Measurements from ENCODE around the gene PBRM1.

Gene PBRM1

DNA sequence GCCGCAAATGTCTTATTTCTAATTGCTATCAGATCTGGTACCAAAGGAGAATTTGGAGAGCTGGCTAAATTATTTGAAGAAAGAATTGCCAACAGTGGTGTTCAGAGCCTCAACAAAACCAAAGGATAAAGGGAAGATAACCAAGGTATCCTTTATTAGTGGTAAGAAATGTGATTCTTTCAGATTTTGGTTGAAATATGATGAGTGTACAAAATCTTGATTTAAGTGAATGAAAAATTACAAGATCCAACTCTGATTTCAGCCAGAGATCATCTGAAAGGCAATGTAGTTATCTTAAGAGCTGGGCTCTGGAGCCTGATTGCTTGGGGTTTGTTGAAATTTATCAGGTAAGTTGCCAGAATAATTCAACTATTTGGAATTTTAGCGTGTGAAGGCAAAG, 4.8 kb upstream of the PBRM1 start:
- H3K4me3 ChIP-seq (replicated peaks; ENCODE audit: low read depth, low read length) = no peak overlapping the region
- TF ChIP-seq, protein P1, sequence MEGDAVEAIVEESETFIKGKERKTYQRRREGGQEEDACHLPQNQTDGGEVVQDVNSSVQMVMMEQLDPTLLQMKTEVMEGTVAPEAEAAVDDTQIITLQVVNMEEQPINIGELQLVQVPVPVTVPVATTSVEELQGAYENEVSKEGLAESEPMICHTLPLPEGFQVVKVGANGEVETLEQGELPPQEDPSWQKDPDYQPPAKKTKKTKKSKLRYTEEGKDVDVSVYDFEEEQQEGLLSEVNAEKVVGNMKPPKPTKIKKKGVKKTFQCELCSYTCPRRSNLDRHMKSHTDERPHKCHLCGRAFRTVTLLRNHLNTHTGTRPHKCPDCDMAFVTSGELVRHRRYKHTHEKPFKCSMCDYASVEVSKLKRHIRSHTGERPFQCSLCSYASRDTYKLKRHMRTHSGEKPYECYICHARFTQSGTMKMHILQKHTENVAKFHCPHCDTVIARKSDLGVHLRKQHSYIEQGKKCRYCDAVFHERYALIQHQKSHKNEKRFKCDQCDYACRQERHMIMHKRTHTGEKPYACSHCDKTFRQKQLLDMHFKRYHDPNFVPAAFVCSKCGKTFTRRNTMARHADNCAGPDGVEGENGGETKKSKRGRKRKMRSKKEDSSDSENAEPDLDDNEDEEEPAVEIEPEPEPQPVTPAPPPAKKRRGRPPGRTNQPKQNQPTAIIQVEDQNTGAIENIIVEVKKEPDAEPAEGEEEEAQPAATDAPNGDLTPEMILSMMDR (IDR thresholded peaks at IDR 0.05; ENCODE audit: low read depth, low read length, missing control alignments) = no peak
- DNase-seq (ENCODE audit: extremely low read depth, low read depth) = no peak

DNA sequence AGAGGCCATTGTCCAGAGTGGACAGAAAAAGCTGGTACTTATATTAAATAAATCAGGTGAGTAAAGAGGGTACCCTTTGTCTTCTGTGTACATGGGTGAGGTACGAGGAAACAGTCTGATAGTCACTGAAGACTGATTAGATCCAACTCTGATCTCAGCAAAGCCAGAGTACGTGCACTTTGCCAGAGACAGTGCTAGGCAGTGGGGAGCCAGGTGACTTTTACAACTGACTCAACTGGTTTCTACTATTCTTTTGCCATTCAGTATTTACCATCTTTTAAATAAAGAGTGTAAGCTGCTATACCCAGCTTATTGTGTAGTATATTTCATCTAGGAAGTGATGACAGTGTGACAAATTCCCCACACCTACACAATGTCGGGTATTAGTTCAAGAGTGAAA, 3.4 kb upstream of the PBRM1 start:
- TF ChIP-seq, protein P1 (IDR thresholded peaks at IDR 0.05; ENCODE audit: low read depth, low read length, missing control alignments) = no peak
- H3K4me3 ChIP-seq (replicated peaks; ENCODE audit: low read depth, low read length) = peak overlapping the region; percentile 78; the same call in 1 of the 2 replicates

DNA sequence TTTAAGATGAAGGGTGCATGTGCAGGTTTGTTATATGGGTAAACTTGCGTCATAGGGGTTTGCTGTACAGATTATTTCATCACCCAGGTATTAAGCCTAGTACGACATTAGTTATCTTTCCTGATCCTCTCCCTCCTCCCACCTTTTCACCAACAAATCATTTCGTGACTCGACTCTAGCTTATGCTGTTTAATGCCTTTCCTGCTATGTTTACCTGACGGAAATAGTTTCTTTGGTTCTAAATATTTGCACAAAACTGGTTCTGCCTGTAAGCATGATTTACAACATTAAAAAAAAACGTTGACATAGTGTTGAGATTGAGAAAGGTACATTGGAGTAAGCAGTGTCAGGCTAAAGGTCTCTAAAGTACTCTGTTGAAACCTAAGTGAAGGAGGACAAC, 2.6 kb upstream of the PBRM1 start:
- no peak for DNase-seq (ENCODE audit: extremely low read depth, low read depth)

More for the DNA sequence above, 3.4 kb upstream of the PBRM1 start:
- DNase-seq (ENCODE audit: extremely low read depth, low read depth) = no peak

DNA sequence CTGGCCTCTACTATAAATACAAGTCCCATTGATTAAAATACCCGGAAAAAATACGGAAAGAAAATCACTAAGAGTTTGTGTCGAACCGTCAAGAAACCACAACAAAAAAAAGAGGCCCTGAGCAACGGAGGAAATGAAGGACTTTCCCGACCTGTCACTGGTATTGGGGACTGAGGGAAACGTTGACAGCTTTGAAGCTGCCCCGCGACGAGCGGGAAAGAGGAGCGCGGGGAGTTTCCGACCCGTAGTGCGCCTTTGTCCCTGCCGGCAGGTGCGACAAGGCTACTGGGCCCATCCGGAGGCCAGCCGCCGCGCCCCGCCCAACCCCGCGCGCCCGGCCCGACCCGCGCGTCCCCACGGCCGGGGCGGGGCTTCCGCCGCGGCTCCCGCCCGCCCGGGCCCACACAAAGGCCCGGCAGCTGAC, 416 bp downstream of the PBRM1 start:
- H3K4me3 ChIP-seq (replicated peaks; ENCODE audit: low read depth, low read length) = peak overlapping the region; percentile 78
- TF ChIP-seq, protein P1 (IDR thresholded peaks at IDR 0.05; ENCODE audit: low read depth, low read length, missing control alignments) = no peak
- DNase-seq (ENCODE audit: extremely low read depth, low read depth) = no peak

More for the DNA sequence above, 2.6 kb upstream of the PBRM1 start:
- TF ChIP-seq, protein P1 (IDR thresholded peaks at IDR 0.05; ENCODE audit: low read depth, low read length, missing control alignments) = no peak
- peak overlapping the region; percentile 78 for H3K4me3 ChIP-seq (replicated peaks; ENCODE audit: low read depth, low read length)

DNA sequence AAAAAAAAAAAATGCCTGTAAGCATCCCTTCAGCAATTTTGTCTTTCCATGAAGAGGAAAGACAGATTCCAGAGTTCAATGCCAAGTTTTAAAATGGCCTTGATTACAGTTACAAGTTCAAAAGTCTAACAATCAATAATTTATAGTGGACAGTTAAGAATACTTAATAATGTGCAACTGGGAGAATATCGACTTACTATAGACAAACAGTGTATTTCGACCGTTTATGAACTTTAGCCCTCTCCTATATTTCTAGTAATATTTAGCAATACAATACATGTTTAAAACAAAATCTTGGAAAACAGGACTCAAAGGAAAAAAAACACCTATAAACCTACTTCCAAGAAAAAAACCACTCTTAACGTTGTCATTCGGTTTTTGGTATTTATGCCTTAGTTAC, 1.5 kb downstream of the PBRM1 start:
- no peak for DNase-seq (ENCODE audit: extremely low read depth, low read depth)
- H3K4me3 ChIP-seq (replicated peaks; ENCODE audit: low read depth, low read length) = peak overlapping the region; percentile 78; the same call in 1 of the 2 replicates
- TF ChIP-seq, protein P1 (IDR thresholded peaks at IDR 0.05; ENCODE audit: low read depth, low read length, missing control alignments) = no peak

GRCh38 chr3:52683611-52684010, 2.1 kb downstream of the PBRM1 start:
- TF ChIP-seq, protein P1 (IDR thresholded peaks at IDR 0.05; ENCODE audit: low read depth, low read length, missing control alignments) = no peak
- no peak for DNase-seq (ENCODE audit: extremely low read depth, low read depth)
- no peak overlapping the region for H3K4me3 ChIP-seq (replicated peaks; ENCODE audit: low read depth, low read length)

GRCh38 chr3:52682016-52682415, 3.7 kb downstream of the PBRM1 start:
- peak; percentile 48 for DNase-seq (ENCODE audit: extremely low read depth, low read depth)
- H3K4me3 ChIP-seq (replicated peaks; ENCODE audit: low read depth, low read length) = no peak overlapping the region
- TF ChIP-seq, protein P1 (IDR thresholded peaks at IDR 0.05; ENCODE audit: low read depth, low read length, missing control alignments) = peak; percentile 15
